Measurements from ENCODE around the gene OSBPL2. TPM values are rescaled to one million over a fixed set of nuclear protein-coding genes. Genes with fewer than 3 reads are reported as not detected.

OSBPL2 gene
- total RNA-seq, 2 experiments from 2014 or later = 47.2 to 49.5 TPM

- Mint-ChIP-seq H3K4me1 (peaks cover 3% of the 10 kb centered on the region), H3K27ac (no peak overlapping the region), H3K36me3 (peaks cover 19% of the 10 kb centered on the region), H3K27me3 (no peaks in the 10 kb centered on the region), H3K4me3 (no peak overlapping the region), H3K9me3 (no peaks in the 10 kb centered on the region)
- DNase-seq (no peak), ATAC-seq (ENCODE audit: low read depth) (no peak)
- POLR2A ChIA-PET = no interaction called here
Observed at GRCh38 chr20:62200491-62201172, 37.7 kb upstream of the OSBPL2 start.

GRCh38 chr20:62201173-62202082, 36.9 kb upstream of the OSBPL2 start:
- POLR2A ChIA-PET = no interaction called here
- Mint-ChIP-seq H3K4me3 (no peak overlapping the region), H3K27me3 (no peaks in the 10 kb centered on the region), H3K9me3 (no peaks in the 10 kb centered on the region), H3K4me1 (peaks cover 3% of the 10 kb centered on the region), H3K27ac (peak overlapping the region; percentile 38), H3K36me3 (peaks cover 18% of the 10 kb centered on the region)
- DNase-seq = no peak
- ATAC-seq (ENCODE audit: low read depth) = no peak

GRCh38 chr20:62202083-62202395, 36.3 kb upstream of the OSBPL2 start:
- DNase-seq (no peak), ATAC-seq (ENCODE audit: low read depth) (no peak)
- POLR2A ChIA-PET = no interaction called here
- no peak overlapping the region for H3K4me3 Mint-ChIP-seq
- H3K9me3 Mint-ChIP-seq = no peaks in the 10 kb centered on the region
- no peaks in the 10 kb centered on the region for H3K27me3 Mint-ChIP-seq
- peaks cover 3% of the 10 kb centered on the region for H3K4me1 Mint-ChIP-seq
- H3K27ac Mint-ChIP-seq = no peak overlapping the region
- H3K36me3 Mint-ChIP-seq = peaks cover 18% of the 10 kb centered on the region

DNA sequence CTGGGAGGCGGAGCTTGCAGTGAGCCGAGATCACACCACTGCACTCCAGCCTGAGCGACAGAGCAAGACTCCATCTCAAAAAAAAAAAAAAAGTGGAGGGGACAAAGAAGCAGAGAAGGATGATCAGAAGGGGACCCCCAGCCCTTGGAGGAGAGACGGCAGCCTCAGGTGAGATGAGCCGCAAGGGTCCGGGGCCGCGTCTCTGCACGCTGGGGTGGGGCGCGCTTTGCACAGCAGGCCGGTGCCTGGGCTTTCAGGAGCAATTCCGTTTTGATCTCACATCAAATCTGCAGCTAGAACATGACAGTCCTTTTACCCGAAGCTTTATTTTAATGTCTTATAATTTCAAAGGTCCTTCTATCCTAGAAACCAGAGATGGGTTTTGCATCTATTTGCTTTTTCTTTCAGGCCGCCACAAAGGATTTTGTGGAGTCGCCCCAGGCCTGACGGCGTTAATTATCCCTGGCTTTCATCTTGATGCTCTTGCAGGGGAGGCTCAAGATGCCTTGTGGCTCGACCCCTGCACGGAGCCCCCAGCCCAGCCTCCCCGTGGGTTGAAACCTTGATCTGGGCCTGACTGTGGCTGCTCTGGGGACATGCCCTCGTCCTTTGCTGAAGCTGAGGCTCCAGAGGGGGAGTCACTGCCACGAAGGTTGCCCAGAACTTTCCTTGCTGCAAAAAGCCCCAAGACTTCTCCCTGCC, 35.5 kb upstream of the OSBPL2 start:
- POLR2A ChIA-PET = no interaction called here
- peaks cover 18% of the 10 kb centered on the region for H3K36me3 Mint-ChIP-seq
- DNase-seq (no peak), ATAC-seq (ENCODE audit: low read depth) (no peak)
- no peaks in the 10 kb centered on the region for H3K9me3 Mint-ChIP-seq
- H3K27ac Mint-ChIP-seq = peak overlapping the region; percentile 30
- H3K4me1 Mint-ChIP-seq = peaks cover 3% of the 10 kb centered on the region
- no peaks in the 10 kb centered on the region for H3K27me3 Mint-ChIP-seq
- H3K4me3 Mint-ChIP-seq = no peak overlapping the region

DNA sequence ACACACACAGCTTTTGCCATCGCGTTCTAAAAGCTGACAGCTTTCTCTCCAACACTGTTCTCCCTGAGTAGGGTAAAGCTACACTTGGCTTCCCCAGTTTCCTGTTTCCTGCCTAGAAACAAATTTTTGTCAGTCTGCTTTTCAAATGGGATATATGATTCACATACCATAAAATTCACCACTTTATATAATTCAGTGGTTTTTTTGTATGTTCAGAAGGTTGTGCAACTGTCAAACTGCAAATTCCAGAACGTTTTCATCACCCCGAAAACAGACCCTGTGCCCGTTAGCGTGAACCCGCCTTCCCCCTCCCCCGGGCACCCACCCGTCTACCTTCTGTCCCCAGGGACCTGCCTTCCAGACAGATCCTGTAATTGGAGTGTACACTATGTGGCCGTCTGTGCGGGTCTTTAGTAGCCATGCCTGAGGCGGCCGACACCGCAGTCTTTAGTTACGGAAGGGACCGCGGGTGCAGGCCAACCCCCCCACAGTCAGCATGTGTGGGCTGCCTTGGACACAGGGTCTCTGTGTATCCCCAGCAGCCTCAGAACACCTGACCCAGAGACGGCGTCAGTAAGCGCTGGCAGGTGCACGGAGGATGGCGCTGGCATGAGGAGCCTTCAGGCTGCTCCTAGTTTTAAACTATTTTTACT, 34.8 kb upstream of the OSBPL2 start:
- Mint-ChIP-seq H3K36me3 (peaks cover 18% of the 10 kb centered on the region), H3K27ac (no peak overlapping the region), H3K4me1 (peaks cover 3% of the 10 kb centered on the region), H3K4me3 (no peak overlapping the region), H3K9me3 (no peaks in the 10 kb centered on the region), H3K27me3 (no peaks in the 10 kb centered on the region)
- DNase-seq (no peak), ATAC-seq (ENCODE audit: low read depth) (no peak)
- POLR2A ChIA-PET = no interaction called here

GRCh38 chr20:62205618-62206387, 32.5 kb upstream of the OSBPL2 start:
- Mint-ChIP-seq H3K9me3 (no peaks in the 10 kb centered on the region), H3K4me3 (no peak overlapping the region), H3K27ac (no peak overlapping the region), H3K27me3 (no peaks in the 10 kb centered on the region), H3K4me1 (peaks cover 3% of the 10 kb centered on the region), H3K36me3 (peaks cover 4% of the 10 kb centered on the region)
- DNase-seq (no peak), ATAC-seq (ENCODE audit: low read depth) (no peak)
- POLR2A ChIA-PET = no interaction called here

GRCh38 chr20:62206388-62206775, 31.9 kb upstream of the OSBPL2 start:
- DNase-seq (no peak), ATAC-seq (ENCODE audit: low read depth) (no peak)
- no peak overlapping the region for H3K27ac Mint-ChIP-seq
- peaks cover 4% of the 10 kb centered on the region for H3K36me3 Mint-ChIP-seq
- H3K9me3 Mint-ChIP-seq = no peaks in the 10 kb centered on the region
- no peak overlapping the region for H3K4me3 Mint-ChIP-seq
- peaks cover 3% of the 10 kb centered on the region for H3K4me1 Mint-ChIP-seq
- H3K27me3 Mint-ChIP-seq = no peaks in the 10 kb centered on the region
- POLR2A ChIA-PET = no interaction called here

DNA sequence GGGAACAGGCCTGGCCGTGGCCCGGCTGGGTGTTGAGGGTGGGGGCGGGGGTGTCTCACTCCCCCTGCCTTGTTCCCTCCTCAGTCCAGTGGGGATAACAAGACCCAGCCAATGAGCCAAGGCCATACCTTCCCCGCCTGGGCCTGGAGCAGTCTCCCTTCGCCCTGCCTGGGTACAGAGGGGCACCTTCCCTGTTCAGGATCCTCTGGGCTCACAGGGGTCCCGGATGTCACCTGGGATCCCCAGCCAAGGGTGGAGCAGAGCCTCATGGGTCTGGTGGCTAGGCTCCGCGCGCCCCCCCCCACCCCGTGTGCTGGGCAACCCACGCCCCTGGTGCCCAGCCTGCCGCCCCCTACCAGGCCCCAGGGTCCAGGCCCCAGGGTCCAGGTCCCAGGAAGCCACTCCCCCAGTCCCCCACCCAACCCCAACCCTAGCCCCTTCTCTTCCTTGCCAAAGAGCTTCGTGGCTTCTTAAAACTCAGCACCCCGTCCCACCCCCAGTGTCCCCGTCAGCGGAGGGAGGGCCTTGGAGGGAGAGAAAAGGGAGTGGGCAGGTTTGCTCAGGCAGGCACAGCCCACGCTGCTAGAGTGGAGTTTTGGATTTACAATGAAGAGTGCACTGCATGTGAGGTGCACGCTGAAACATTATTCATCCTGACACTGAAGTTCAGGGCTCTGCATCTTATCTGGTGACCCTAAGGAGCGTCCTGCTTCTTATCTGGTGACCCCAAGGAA, 30.1 kb upstream of the OSBPL2 start:
- Mint-ChIP-seq H3K4me1 (peaks cover 1% of the 10 kb centered on the region), H3K36me3 (peaks cover 2% of the 10 kb centered on the region), H3K27ac (no peak overlapping the region), H3K9me3 (no peaks in the 10 kb centered on the region), H3K4me3 (no peak overlapping the region), H3K27me3 (no peaks in the 10 kb centered on the region)
- DNase-seq = no peak
- POLR2A ChIA-PET = no interaction called here
- no peak for ATAC-seq (ENCODE audit: low read depth)

DNA sequence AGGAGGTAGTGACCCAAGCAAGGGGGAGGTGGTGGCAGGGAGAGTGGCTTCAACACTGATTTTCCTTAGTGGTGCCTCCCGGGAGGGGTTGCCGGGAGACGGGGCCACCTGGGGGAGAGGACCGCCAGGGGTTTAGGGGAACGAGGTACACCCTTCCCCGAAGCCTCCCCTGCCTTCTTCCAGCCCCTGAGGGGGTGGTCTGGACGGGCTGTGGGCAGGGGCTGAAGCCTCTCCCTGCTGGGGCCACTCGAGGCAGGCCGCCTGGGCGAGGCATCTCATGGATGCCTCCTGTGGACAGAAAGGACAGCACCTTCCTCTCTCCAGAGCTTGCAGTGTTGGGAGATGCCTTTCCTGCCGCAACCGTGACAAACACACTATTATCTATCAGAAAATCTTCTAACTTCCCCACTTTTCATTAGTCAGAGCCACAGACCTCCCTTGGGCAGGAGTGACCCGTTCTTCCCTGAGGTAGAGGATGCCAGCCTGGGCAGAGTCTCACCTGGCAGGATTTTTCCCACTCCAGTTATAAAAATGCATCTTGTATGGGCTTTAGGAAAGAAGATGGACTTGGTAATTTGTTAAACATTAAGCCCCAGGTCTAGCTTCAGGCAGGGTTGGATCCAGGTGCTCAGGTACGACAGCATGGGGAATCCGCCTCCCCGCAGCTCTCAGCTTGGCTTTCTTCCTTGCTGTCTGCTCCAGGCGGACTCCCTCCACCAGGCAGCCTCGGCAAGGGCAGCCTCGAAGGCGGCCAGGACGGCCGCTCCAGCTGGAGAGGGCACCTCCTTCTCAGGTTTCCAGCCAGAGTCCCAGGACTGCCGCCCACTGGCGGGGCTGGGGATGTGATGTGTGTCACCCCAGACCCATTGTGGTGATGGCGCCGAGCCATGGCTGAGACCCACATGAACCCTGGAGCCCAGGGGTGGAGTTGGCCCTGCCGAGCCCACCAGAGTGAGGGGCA, 29.2 kb upstream of the OSBPL2 start:
- no peaks in the 10 kb centered on the region for H3K36me3 Mint-ChIP-seq
- H3K27ac Mint-ChIP-seq = no peak overlapping the region
- DNase-seq (no peak), ATAC-seq (ENCODE audit: low read depth) (no peak)
- H3K4me1 Mint-ChIP-seq = no peaks in the 10 kb centered on the region
- POLR2A ChIA-PET = no interaction called here
- no peak overlapping the region for H3K4me3 Mint-ChIP-seq
- H3K27me3 Mint-ChIP-seq = no peaks in the 10 kb centered on the region
- no peaks in the 10 kb centered on the region for H3K9me3 Mint-ChIP-seq

- Mint-ChIP-seq H3K27ac (no peak overlapping the region), H3K4me3 (no peak overlapping the region), H3K4me1 (no peaks in the 10 kb centered on the region), H3K27me3 (peaks cover 2% of the 10 kb centered on the region), H3K36me3 (no peaks in the 10 kb centered on the region), H3K9me3 (no peaks in the 10 kb centered on the region)
- no peak for DNase-seq
- no peak for ATAC-seq (ENCODE audit: low read depth)
- POLR2A ChIA-PET = no interaction called here
Observed at GRCh38 chr20:62209850-62210495, 28.3 kb upstream of the OSBPL2 start.

DNA sequence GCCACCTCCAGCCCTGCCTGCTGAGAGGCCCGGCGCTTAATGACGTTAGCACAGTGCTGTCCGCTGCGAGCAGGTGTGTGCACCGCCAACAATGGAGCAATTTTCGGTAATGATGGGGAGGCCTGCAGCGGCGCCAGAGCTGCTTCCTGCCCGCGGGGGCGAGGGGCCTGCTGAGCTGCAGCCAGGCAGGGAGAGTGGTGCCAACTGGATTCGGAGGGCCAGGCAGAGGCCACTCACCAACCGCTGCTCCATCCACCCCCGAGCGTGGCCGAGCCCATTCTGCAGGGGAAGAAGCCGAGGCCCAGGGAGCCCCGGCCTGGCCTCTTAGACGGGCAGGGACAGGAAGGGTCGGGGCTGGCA, 27.8 kb upstream of the OSBPL2 start:
- ATAC-seq (ENCODE audit: low read depth) (no peak), DNase-seq (no peak)
- Mint-ChIP-seq H3K4me1 (no peaks in the 10 kb centered on the region), H3K36me3 (no peaks in the 10 kb centered on the region), H3K4me3 (no peak overlapping the region), H3K27ac (no peak overlapping the region), H3K9me3 (no peaks in the 10 kb centered on the region), H3K27me3 (peaks cover 2% of the 10 kb centered on the region)
- POLR2A ChIA-PET = no interaction called here

Data from activated naive CD8-positive, alpha-beta T cell treated with anti-CD3 and anti-CD28 coated beads, Interleukin-2, amount 10 ng/mL, durations not matched to agents 7 days and 5 days (primary cell).